AG04449 (cell line): Measurements from ENCODE around the gene GPR176.

ENCODE experiments used
- CTCF ChIA-PET: fragments of 350-600 bp; formaldehyde crosslinking; extraction: SDS; loops from one replicate; lab custom pipeline; 2021; ENCODE audit warnings: antibody characterized with exemption; lab: Yijun Ruan, JAX
- POLR2A ChIA-PET: fragments of 400-600, 350-600 bp; formaldehyde crosslinking; extraction: SDS; loops from one replicate; lab custom pipeline; 2020; ENCODE audit warnings: antibody characterized with exemption, inconsistent platforms; lab: Yijun Ruan, JAX
- DNase-seq: peaks from one replicate; pipeline ENCODE4 v3.0.0-alpha.2; 2010; ENCODE audit warnings: low read depth, low spot score
- H3K4me3 ChIP-seq: 2 replicates; pipeline ENCODE4 v1.5.1; 2011; ENCODE audit warnings: low read depth, mild to moderate bottlenecking, control low read depth, low read length
- TF ChIP-seq, protein P1 (sequence below): IDR thresholded peaks from one replicate; pipeline ENCODE4 v1.5.1; 2011; ENCODE audit warnings: mild to moderate bottlenecking, moderate library complexity, low read length, control low read depth, inconsistent platforms; ENCODE audit not compliant: insufficient read depth; ENCODE audit errors: missing control alignments

GPR176 gene

DNA sequence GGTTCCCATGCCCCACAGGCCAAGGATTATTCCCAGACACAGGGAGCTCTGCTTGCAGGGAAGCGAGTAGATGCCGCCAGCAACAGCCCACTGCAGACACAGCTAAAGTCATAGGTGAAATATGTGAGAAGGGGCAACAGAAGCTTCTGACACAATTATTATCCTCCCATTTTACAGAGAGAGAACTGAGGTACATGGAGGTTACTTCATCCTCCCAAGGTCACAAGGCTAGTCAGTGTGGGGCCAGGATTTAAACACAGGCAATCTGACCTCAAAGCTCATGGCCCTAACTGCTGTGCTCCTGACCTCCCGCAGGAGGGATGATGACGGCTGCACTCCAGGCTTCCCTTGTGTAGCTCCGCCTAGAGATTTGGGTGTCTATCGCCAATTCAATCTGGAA is 121.7 kb downstream of the GPR176 start:
- ChIA-PET POLR2A (no interaction called here), CTCF (interaction anchor here (0.6 to 6.1 kb wide), 5 partner anchors 8 to 226 kb away, joined by 3 to 32 read pairs (median 4); no protein-coding TSS in a partner anchor)
- no peak for DNase-seq
- TF ChIP-seq, protein P1, sequence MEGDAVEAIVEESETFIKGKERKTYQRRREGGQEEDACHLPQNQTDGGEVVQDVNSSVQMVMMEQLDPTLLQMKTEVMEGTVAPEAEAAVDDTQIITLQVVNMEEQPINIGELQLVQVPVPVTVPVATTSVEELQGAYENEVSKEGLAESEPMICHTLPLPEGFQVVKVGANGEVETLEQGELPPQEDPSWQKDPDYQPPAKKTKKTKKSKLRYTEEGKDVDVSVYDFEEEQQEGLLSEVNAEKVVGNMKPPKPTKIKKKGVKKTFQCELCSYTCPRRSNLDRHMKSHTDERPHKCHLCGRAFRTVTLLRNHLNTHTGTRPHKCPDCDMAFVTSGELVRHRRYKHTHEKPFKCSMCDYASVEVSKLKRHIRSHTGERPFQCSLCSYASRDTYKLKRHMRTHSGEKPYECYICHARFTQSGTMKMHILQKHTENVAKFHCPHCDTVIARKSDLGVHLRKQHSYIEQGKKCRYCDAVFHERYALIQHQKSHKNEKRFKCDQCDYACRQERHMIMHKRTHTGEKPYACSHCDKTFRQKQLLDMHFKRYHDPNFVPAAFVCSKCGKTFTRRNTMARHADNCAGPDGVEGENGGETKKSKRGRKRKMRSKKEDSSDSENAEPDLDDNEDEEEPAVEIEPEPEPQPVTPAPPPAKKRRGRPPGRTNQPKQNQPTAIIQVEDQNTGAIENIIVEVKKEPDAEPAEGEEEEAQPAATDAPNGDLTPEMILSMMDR = no peak
- no peak overlapping the region for H3K4me3 ChIP-seq

DNA sequence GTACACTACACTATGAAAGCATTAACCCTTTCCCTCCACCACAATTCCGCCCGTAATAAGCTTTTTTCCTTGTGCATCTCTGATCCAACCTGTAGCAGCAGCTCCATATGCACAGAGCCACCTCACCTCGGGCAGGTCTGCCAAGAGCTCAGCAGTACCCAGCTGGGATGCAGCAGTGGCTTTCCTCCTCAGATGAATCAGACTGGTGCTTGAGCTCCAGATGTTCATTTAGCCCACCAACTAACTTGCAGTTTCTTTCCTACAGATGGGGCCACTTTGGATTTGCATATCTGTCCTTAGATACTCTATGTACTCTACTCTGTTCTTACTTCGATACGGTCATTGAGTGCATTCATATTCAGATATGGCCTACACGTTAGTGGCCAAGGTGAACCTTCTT is 122.7 kb downstream of the GPR176 start:
- POLR2A ChIA-PET = no interaction called here
- TF ChIP-seq, protein P1 = no peak
- DNase-seq = no peak
- H3K4me3 ChIP-seq = no peak overlapping the region
- CTCF ChIA-PET = interaction anchor here (1.4 to 6.1 kb wide), 4 partner anchors 9 to 111 kb away, joined by 3 to 32 read pairs (median 4); no protein-coding TSS in a partner anchor

DNA sequence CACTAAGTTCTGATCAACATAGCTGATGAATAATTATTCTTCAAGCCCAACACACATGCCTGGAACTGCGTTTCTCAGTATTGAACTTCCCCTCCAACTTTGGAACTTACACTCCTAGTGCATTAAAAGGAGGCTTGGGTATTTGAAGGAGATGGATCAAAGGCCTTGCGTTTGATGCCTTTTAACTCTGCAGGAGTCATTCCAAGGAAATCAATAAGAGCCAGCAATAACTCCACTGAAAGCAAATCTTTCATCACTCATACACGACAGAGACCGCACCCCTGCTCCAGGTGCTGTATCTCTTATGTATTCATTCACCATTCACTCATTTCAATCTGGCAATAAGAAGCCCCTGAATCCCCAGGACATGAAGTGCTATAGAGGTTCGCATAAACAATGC is 123.5 kb downstream of the GPR176 start:
- TF ChIP-seq, protein P1 = no peak
- ChIA-PET CTCF (interaction anchor here (1.1 to 6.1 kb wide), 4 partner anchors 8 to 78 kb away, joined by 4 to 32 read pairs (median 4); no protein-coding TSS in a partner anchor), POLR2A (no interaction called here)
- no peak overlapping the region for H3K4me3 ChIP-seq
- DNase-seq = no peak

DNA sequence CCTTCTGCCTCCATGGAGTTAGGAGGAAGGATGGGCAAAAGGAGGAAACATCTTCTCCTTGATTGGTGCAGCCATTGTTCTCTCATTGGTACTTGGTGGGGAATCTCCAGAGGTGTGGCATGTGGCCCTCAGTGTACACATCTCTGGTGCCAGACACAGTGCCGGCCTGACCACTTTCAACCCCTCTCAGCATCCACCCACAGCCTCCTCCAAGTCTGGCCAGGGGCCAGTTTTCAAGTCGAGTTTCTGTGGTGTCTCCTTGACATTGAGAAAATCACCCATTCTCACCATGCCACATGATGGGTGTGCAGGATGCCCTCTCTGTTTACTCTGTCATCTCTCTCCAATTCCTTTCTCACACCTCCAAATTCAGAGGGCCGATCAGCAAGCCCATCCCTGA is 124.6 kb downstream of the GPR176 start:
- ChIA-PET CTCF (interaction anchor here (6.1 kb wide), 1 partner anchor 7 kb away, joined by 32 read pairs; no protein-coding TSS in a partner anchor), POLR2A (no interaction called here)
- no peak overlapping the region for H3K4me3 ChIP-seq
- TF ChIP-seq, protein P1 = no peak
- DNase-seq = no peak

DNA sequence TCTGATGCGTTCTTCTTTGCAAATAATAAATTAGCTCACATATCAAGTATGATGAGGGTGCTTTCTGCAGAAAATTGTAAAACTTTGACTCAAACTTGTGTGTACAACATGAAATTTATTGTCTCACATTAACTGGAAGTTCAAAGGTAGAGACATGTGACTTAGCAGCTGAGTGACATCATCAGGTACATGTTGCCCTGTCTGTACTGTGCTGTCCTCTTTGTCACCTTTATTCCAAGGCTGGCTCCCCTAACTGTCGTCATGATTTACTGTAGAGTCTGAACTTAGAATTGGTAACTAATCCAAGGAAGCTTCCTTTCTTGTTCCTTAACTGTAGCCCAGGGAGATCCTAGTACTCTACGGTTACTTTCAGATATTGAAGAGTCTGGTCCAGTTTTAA is 125.1 kb downstream of the GPR176 start:
- H3K4me3 ChIP-seq = no peak overlapping the region
- TF ChIP-seq, protein P1 = no peak
- no peak for DNase-seq
- POLR2A ChIA-PET = no interaction called here
- CTCF ChIA-PET = interaction anchor here (0.9 kb wide), 1 partner anchor 8 kb away, joined by 4 read pairs; no protein-coding TSS in a partner anchor

DNA sequence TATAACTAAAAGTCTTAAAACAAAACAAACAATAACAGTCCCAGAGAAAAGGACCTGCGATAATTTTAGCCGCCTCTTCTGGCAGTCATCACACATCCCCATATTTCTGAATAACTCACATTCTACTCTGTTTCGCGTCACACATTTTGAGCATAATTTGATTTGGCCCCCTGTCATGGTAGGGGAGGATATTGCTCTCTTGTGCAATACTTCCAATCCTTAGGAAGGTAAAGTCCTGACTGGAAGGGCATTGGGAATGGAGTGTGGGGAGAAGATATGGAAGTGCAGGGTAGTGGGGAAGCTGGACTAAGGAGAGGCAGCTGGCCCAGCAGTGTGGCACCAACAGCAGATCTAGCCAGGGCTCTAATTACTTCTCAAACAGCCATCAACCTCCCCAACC is 126.1 kb downstream of the GPR176 start:
- CTCF ChIA-PET = interaction anchor here (0.9 kb wide), 1 partner anchor 9 kb away, joined by 4 read pairs; no protein-coding TSS in a partner anchor
- POLR2A ChIA-PET = no interaction called here
- TF ChIP-seq, protein P1 = no peak
- DNase-seq = no peak
- H3K4me3 ChIP-seq = no peak overlapping the region
